Stromal cell of bone marrow (primary cell): ENCODE measurements around the gene HGFAC.

Experiments
- DNase-seq: peaks from one replicate; pipeline ENCODE4 v3.0.0-alpha.2; 2012; ENCODE audit warnings: low read depth

The HGFAC gene

GRCh38 chr4:3473996-3474765 lies 32.4 kb downstream of the HGFAC start:
- DNase-seq, result no peak

GRCh38 chr4:3475041-3475712 lies 33.4 kb downstream of the HGFAC start:
- DNase-seq, result no peak

GRCh38 chr4:3475713-3476260 lies 34.0 kb downstream of the HGFAC start:
- no peak for DNase-seq

- DNase-seq, result no peak
Measured at GRCh38 chr4:3476341-3476747, 34.6 kb downstream of the HGFAC start.

- no peak for DNase-seq
Measured at GRCh38 chr4:3476936-3477749, 35.4 kb downstream of the HGFAC start.

GRCh38 chr4:3477750-3478430 lies 36.1 kb downstream of the HGFAC start:
- DNase-seq, result no peak

GRCh38 chr4:3478446-3479357 lies 36.9 kb downstream of the HGFAC start:
- DNase-seq, result no peak

- DNase-seq, result no peak
Measured at GRCh38 chr4:3479358-3480101, 37.8 kb downstream of the HGFAC start.

- DNase-seq, result peak; percentile 42
Measured at GRCh38 chr4:3480528-3481112, 38.9 kb downstream of the HGFAC start.

- DNase-seq, result no peak
Measured at GRCh38 chr4:3481113-3481531, 39.4 kb downstream of the HGFAC start.

- no peak for DNase-seq
Measured at GRCh38 chr4:3481783-3482393, 40.1 kb downstream of the HGFAC start.

GRCh38 chr4:3482707-3483106 lies 40.9 kb downstream of the HGFAC start:
- DNase-seq, result no peak

GRCh38 chr4:3483471-3483921 lies 41.7 kb downstream of the HGFAC start:
- peak; percentile 13 for DNase-seq

GRCh38 chr4:3484057-3484973 lies 42.5 kb downstream of the HGFAC start:
- no peak for DNase-seq

- no peak for DNase-seq
Measured at GRCh38 chr4:3485011-3485791, 43.4 kb downstream of the HGFAC start.

GRCh38 chr4:3485886-3486540 lies 44.2 kb downstream of the HGFAC start:
- DNase-seq, result no peak
